ENCODE measurements around the gene GLYR1. TPM values are rescaled to one million over a fixed set of nuclear protein-coding genes. Genes with fewer than 3 reads are reported as not detected.
A peak's percentile ranks its signal among the peaks of the same experiment; 100 is the strongest.

The GLYR1 gene
- total and polyA plus RNA-seq, 9 of the 15 experiments (the other 6 are each of a cell fraction or from before 2014, with no cell fraction given) = 6.7 to 99.2 (median 60.2) TPM

DNA sequence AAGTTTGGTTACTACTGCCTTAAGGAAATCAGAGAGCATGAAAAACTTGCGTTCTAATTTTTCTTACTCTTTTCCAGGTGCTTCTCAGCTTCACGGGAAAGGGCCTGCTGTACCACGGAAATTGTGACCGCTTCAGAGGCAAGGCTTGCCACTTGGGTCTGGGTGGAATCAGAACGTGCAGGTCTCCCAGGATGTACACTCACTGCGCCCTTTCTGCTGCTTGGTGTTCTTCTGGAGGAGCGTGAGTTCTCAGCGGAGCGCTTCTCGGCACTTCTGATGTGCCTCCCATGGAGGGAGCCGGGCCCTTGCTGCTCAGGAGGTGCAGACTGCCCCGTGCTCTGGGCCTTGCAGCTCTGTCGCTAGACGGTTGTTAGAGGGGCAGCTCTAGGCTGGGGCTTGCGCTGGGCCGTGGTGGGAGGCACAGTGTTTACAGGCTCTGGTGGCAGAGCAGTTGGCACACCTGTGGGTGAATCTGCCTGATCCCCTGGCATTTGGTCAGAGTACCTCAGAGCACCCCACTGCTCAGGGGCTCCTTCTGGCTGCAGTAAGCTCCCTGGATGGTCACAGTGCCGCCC is 33.0 kb upstream of the GLYR1 start:
- Histone ChIP-seq H3K27me3 (ENCODE audit: control insufficient read depth in 2 of 2, insufficient read depth in 2 of 2, low read length in 2 of 2) (no peaks in the 10 kb centered on the region), H3K36me3 (ENCODE audit: control insufficient read depth, insufficient read depth, low read length) (peaks cover 93% of the 10 kb centered on the region), H3K9ac (ENCODE audit: insufficient read depth in 1 of 2, low read depth in 2 of 2, low read length in 2 of 2) (no peak overlapping the region), H3K4me2 (ENCODE audit: insufficient read depth, low read length) (no peak overlapping the region), H4K20me1 (replicated peaks; ENCODE audit: control insufficient read depth, insufficient read depth, low read length) (no peaks in the 10 kb centered on the region), H3K4me3 (no peak overlapping the region), H3K9me3 (replicated peaks; ENCODE audit: control insufficient read depth, insufficient read depth, low read depth, low read length) (peaks cover 7% of the 10 kb centered on the region; the same call in 1 of the 2 replicates), H3K79me2 (ENCODE audit: control insufficient read depth, insufficient read depth, low read length) (no peaks in the 10 kb centered on the region), H3K9me1 (ENCODE audit: control insufficient read depth, insufficient read depth, low read length) (no peaks in the 10 kb centered on the region), H2AFZ (ENCODE audit: low read depth, low read length) (no peak overlapping the region), H3K27ac (ENCODE audit: extremely low read depth, low read depth, low read length) (no peak overlapping the region), H3K4me1 (replicated peaks in 1 of 2; ENCODE audit: control insufficient read depth in 2 of 2, insufficient read depth in 2 of 2, low read length in 2 of 2) (peaks cover 8 to 25% of the 10 kb centered on the region in 2 experiments; a peak in 3 of 5 replicates)
- CTCF ChIA-PET (ENCODE audit: low intra/inter-chr PET ratio) = no interaction called here
- 92% methylated on average over 15 of the region's 17 CpGs for WGBS (ENCODE audit: insufficient coverage, low coverage, missing lambda C conversion rate)
- POLR2A ChIA-PET = interaction anchor here (1.1 to 1.5 kb wide), 2 partner anchors 10 to 12 kb away, joined by 3 to 4 read pairs; no protein-coding TSS in a partner anchor
- intact Hi-C loops (cut with micrococcal nuclease) = loop anchor here (10.0 kb wide), 1 partner anchor 55 kb away; the partner anchor contains the start of gene PPL
- ATAC-seq (no peak), DNase-seq (ENCODE audit: extremely low read depth in 1 of 4, low spot score in 3 of 4) (no peak), FAIRE-seq (no peak)
- in situ Hi-C loops (cut with MboI) = no loop called here
- TF ChIP-seq POLR2G (IDR thresholded peaks at IDR 0.05; ENCODE audit: low read depth, low read length) = peak; percentile 20; the same call in 1 of the 2 replicates
- no peak for TF ChIP-seq E2F8 (IDR thresholded peaks at IDR 0.05; ENCODE audit: low read depth, partially characterized antibody)
- BruUV-seq (replicated peaks) = no TSS peak

All from K562 (cell line).